GM19468 (cell line): ENCODE results near the gene SVEP1.
"Not testable (repeated sequence)": the region's sequence is repeated elsewhere in the genome, so short reads cannot be mapped to it uniquely, and the experiment has no call there.

ENCODE experiments used
- ATAC-seq: cut with Tn5 transposase; IDR thresholded peaks from one replicate; pipeline ENCODE4 v1.9.1; 2021; ENCODE audit warnings: mild to moderate bottlenecking, moderate library complexity, moderate number of reproducible peaks; ENCODE audit not compliant: unreplicated experiment; ENCODE audit errors: extremely low read depth

Gene SVEP1

DNA sequence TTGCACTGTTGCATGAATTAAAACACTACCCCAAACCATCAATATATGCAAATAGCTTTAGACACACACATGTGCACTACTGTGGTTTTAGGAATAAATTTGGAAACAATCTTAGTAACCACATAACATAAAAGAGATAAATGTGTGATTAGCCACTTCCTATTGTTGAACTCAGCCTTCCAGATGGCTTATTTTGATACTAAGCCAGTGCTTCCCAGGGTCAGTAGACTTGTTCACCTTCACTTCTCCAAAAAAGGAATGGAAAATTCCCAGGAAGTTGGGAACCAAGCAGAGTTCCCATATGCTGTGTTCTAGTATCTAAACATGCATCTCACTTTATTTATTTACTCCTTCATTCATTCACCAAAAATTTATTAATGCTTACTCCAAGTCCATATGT lies 47.8 kb downstream of the SVEP1 start:
- ATAC-seq = no peak

- not testable (repeated sequence) for ATAC-seq
Measured at GRCh38 chr9:110531241-110531640, 48.3 kb downstream of the SVEP1 start.

DNA sequence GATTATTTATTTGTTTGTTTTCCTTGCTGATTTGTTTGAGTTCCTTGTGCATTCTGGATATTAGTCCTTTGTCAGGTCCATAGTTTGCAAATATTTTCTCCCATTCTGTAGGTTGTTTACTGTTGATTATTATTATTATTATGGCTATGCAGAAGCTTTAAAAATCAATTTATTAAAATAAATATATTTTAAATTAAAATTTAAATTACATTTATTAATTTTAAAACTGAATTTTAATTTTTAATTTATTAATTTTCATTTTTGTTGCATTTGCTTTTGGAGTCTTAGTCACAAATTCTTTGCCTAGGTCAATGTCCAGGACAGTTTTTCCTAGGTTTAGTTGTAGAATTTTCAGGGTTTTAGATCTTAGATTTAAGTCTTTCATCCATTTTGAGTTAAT lies 50.9 kb downstream of the SVEP1 start:
- no peak for ATAC-seq

DNA sequence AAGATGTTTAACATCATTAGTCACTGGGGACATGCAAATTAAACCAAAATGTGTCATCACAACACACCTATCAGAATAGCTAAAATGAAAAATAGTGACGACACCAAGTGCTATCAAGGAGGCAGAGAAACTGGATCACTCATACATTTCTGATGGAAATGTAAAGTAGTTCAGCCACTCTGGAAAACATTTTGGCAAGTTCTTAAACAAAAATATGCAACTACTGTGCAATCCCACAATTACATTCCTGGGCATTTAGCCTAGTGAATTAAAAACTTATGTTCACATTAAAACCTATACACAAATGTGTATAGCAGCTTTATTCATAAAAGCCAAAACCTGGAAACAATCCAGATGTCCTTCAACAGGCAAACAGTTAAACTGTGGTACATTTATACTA lies 53.1 kb downstream of the SVEP1 start:
- ATAC-seq = no peak

GRCh38 chr9:110521206-110521605 lies 58.3 kb downstream of the SVEP1 start:
- ATAC-seq = no peak

DNA sequence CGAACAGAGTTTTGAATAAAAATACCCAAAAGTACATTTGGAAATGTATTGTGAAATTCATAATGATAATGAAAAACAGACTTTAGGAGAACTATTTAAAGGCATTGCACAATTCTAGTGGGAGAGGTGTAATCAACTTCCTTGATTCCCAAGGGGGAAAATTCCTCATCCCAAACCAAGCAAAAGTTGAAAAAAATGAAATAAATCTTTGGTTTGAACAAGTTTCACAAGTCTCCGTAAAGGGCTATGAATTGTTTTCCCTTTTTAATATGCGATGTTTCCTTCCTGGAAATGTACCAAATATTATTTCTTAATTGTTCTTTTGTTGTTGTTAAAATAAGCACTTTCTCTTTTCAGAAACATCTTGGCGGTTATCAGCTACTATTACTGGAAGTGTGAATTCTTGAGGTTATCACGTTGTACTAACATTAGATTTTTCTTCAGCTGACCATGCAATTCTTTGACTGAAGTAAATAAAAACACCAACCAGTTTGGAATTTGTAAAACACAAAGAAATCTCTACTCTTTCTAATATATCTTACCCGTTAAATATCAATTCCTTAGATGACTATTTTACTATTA lies 59.3 kb downstream of the SVEP1 start:
- ATAC-seq = no peak

DNA sequence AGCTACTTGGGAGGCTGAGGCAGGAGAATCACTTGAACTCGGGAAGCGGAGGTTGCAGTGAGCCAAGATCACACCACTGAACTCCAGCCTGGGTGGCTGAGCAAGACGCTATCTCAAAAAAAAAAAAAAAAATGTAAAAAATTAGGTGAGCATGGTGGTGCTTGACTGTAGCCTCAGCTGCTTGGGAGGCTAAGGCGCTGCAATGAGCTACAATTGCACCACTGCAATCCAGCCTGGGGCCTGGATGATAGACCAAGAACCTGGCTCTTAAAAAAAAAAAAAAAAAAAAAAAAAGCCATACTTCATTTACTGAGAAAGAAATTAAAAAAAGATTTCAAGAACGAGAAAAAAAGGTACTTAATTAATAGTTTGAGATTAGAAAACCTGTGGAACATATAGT lies 62.1 kb downstream of the SVEP1 start:
- ATAC-seq = no peak

GRCh38 chr9:110514897-110515296 lies 64.6 kb downstream of the SVEP1 start:
- ATAC-seq = no peak

DNA sequence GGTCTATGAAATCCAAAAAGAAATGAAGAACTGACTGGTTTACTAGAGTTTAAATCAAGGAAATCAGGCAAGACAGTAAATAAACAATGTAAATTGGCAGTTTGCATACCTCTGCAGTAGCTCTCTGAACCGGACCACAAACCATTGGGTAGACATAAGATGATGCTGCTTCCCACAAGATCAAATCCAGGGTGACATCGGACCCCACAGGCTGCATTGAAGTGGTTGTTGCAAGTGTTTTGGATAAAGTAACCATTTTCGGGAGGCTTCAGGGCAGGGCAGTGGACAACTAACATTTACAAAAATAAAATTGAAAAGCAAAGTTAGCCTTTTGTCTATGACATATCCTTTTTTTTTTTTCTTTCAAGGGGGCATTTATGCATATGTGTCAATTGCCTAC lies 66.7 kb downstream of the SVEP1 start:
- ATAC-seq = no peak

GRCh38 chr9:110509792-110510191 lies 69.7 kb downstream of the SVEP1 start:
- no peak for ATAC-seq

DNA sequence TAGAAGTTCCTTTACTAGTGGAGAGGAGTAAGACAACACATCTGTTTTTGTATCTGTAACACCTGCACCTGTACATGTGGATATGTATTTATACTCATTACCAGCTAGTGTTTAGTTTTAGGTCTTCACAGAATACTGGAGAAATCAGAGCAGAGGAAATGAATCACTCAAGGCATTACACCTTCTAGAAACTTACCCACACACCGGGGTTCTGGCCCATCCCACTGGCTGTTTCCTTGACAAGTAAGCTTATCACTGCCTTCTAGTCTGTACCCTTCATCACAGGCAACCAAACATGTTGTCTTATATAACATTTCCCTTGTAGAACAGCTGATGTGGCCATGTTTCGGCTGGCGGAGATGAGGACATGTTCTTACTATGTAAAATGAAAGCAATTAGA lies 76.7 kb downstream of the SVEP1 start:
- ATAC-seq = no peak

GRCh38 chr9:110499608-110500007 lies 79.9 kb downstream of the SVEP1 start:
- ATAC-seq = no peak

DNA sequence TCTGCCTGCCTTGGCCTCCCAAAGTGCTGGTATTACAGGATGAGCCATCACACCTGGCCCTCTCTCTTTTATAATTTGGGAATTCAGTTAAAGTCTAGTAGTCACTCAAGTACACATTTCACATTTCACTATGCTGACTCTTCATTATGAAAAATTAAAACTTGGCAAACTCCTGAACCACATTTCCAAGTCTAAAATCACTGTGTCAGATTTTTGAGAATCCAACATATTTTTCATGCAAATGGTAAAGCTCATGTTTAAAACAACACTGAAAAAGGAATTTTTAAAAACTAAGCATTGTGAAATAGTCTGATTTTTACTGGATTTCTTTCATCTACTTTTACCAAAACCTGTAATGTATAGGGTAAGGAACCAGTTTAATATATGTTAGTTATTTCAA lies 92.3 kb downstream of the SVEP1 start:
- ATAC-seq = no peak

DNA sequence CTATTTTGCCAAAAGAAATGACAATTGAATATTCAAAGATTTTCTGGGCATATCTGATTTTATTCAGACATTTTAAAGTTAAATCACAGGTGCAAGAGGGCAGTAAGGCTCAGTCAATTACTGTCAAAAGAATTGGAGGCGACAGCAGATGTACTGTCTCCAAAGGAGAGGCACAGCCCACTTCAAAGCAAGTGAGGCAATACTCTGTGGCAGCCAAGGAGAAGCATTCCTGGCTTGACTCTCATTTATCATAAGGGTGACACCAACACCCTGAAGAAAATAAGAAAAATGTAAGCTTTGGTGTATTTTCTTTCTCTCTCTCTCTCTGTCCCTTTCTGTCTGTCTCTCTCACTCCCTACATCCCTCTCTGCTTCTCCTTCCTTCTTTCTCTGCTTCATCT lies 93.3 kb downstream of the SVEP1 start:
- ATAC-seq = no peak

- no peak for ATAC-seq
Measured at GRCh38 chr9:110479481-110479880, 100.1 kb downstream of the SVEP1 start.

GRCh38 chr9:110476251-110476650 lies 103.3 kb downstream of the SVEP1 start:
- ATAC-seq = no peak

- no peak for ATAC-seq
Measured at GRCh38 chr9:110472111-110472510, 107.4 kb downstream of the SVEP1 start.

- ATAC-seq = no peak
Measured at GRCh38 chr9:110468950-110469349, 110.6 kb downstream of the SVEP1 start.

DNA sequence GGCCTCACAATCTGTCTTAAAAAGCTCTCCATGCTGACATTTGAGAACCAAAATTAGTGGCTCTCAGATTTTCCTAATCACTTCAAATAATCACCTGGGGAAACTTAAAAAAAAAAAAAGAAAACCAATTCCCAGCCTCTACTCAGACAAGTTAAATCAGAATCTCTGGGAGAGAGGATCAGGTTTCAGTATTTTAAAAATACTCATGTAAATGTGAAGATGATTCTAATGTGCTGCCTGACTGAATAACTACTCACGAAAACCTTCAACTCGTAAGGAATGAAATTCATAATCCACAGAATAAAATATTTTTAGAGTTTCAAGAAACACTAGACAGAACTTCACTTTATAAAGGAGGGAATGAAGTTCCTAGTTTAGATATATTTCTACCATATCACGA lies 114.4 kb downstream of the SVEP1 start:
- no peak for ATAC-seq

DNA sequence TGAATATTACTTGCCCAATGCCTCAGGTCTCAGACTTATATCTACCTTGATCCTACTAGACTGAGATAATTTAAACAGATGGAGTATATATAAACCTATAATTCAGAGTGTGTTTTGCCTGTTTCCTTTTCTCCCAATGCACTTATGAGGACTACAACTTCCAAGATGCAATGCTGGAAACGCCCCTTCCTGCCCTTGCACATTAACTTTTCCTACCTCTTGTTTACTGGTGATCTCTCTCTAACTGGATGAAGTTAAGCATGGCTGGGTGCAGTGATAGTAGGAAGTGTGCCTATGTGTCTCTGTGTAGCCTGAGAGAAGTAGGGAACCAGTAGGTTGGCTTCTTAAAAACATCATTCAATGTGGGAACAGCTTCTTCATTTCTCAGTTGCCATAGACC lies 115.2 kb downstream of the SVEP1 start:
- no peak for ATAC-seq

GRCh38 chr9:110463499-110463898 lies 116.0 kb downstream of the SVEP1 start:
- ATAC-seq = no peak

GRCh38 chr9:110457245-110457644 lies 122.3 kb downstream of the SVEP1 start:
- no peak for ATAC-seq

GRCh38 chr9:110456681-110457080 lies 122.9 kb downstream of the SVEP1 start:
- ATAC-seq = no peak
